AG04449 (cell line): ENCODE measurements around the gene DDI1.

Experiments
- CTCF ChIA-PET: fragments of 350-600 bp; formaldehyde crosslinking; extraction: SDS; loops from one replicate; lab custom pipeline; 2021; ENCODE audit warnings: antibody characterized with exemption; lab: Yijun Ruan, JAX
- POLR2A ChIA-PET: fragments of 400-600, 350-600 bp; formaldehyde crosslinking; extraction: SDS; loops from one replicate; lab custom pipeline; 2020; ENCODE audit warnings: antibody characterized with exemption, inconsistent platforms; lab: Yijun Ruan, JAX
- DNase-seq: peaks from one replicate; pipeline ENCODE4 v3.0.0-alpha.2; 2010; ENCODE audit warnings: low read depth, low spot score
- H3K4me3 ChIP-seq: 2 replicates; pipeline ENCODE4 v1.5.1; 2011; ENCODE audit warnings: low read depth, mild to moderate bottlenecking, control low read depth, low read length
- TF ChIP-seq, protein P1 (sequence below): IDR thresholded peaks from one replicate; pipeline ENCODE4 v1.5.1; 2011; ENCODE audit warnings: mild to moderate bottlenecking, moderate library complexity, low read length, control low read depth, inconsistent platforms; ENCODE audit not compliant: insufficient read depth; ENCODE audit errors: missing control alignments

The DDI1 gene

DNA sequence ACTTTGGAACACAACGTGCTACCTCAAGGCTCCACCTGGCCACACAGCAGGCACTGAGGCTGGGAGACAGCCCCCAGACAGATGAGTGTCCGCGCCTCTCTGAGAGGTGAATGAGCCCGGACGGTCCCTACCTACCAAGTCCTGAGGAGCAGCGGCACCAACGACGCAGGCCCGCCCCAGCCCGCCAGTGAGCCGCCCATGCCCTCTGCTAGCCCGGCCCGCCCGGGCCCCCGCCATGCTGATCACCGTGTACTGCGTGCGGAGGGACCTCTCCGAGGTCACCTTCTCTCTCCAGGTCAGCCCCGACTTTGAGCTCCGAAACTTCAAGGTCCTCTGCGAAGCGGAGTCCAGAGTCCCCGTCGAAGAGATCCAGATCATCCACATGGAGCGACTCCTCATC lies at the start of gene DDI1:
TSS of gene DDI1 (plus strand) at position 53 of the 400 bp plus-strand sequence. CDS start at position 236, 183 bp downstream.
- ChIA-PET POLR2A (no interaction called here), CTCF (no interaction called here)
- DNase-seq, result no peak
- H3K4me3 ChIP-seq, result no peak within 1 kb of the TSS
- TF ChIP-seq, protein P1, sequence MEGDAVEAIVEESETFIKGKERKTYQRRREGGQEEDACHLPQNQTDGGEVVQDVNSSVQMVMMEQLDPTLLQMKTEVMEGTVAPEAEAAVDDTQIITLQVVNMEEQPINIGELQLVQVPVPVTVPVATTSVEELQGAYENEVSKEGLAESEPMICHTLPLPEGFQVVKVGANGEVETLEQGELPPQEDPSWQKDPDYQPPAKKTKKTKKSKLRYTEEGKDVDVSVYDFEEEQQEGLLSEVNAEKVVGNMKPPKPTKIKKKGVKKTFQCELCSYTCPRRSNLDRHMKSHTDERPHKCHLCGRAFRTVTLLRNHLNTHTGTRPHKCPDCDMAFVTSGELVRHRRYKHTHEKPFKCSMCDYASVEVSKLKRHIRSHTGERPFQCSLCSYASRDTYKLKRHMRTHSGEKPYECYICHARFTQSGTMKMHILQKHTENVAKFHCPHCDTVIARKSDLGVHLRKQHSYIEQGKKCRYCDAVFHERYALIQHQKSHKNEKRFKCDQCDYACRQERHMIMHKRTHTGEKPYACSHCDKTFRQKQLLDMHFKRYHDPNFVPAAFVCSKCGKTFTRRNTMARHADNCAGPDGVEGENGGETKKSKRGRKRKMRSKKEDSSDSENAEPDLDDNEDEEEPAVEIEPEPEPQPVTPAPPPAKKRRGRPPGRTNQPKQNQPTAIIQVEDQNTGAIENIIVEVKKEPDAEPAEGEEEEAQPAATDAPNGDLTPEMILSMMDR, result no peak

DNA sequence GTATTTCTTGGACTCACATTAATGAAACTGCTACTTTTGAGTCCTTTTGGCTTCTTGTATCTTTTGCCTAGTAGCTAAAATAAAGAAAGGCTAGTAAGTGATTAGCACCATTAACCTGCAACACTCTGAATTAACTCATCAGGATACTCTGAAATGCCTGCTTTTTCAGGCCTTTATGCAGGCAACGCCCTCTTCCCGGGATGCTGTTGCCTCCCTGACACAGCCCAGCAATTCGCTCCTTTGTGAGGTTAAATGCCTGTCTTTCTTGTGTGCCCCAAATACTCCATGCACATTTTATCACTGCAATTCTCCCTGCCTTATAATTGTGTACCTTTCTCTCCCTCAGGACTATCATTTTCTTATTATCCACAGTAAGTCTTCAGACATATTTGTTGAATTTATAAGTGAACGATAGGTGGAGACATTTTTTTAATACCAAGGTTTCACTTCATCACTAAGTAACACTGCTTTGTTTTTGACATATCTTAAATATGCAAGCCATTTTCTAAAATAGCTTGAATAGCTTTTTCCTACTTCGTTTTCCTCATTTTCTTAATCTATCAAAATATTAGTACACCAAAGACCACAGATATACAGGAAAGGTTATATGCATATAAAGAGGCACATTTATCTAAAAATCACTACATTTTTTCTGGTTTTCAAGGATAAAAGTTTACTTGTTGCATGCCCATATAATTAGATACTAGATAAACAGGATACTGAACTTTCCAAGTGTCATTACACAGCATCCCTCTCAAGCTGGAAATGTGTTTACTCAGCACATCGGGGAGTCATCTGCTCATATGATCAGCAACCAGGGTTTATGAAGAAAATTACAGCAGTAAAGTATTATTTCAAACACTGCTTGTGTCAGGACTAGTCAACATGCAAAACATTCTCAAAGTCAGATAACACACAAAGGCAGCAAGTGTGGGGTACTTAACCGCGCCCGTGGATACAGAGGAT lies 48.5 kb upstream of the DDI1 start:
- no peak overlapping the region for H3K4me3 ChIP-seq
- TF ChIP-seq, protein P1, result no peak
- ChIA-PET CTCF (interaction anchor here (0.9 to 1.2 kb wide), 2 partner anchors 24 to 305 kb away, joined by 3 to 4 read pairs; no protein-coding TSS in a partner anchor), POLR2A (no interaction called here)
- no peak for DNase-seq

DNA sequence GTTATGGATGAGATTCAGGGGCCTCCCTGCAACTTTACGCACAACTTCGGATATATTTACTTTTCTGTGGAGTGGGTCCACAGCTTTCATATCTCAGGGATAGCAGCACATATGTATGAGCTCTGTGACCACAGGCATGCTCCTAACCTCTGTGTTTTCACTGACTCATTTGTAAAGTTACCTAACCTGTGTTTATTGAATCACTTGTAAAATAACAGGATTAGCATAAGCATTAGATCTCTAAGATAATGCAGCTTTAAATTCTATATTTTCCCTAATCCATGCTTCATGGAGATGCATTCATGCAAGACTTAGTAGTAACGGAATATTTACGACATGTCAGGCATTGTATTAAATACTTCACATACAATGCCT lies 47.9 kb upstream of the DDI1 start:
- ChIA-PET POLR2A (no interaction called here), CTCF (interaction anchor here (0.9 to 1.2 kb wide), 2 partner anchors 23 to 306 kb away, joined by 3 to 4 read pairs; no protein-coding TSS in a partner anchor)
- no peak overlapping the region for H3K4me3 ChIP-seq
- DNase-seq, result no peak
- TF ChIP-seq, protein P1, result no peak

DNA sequence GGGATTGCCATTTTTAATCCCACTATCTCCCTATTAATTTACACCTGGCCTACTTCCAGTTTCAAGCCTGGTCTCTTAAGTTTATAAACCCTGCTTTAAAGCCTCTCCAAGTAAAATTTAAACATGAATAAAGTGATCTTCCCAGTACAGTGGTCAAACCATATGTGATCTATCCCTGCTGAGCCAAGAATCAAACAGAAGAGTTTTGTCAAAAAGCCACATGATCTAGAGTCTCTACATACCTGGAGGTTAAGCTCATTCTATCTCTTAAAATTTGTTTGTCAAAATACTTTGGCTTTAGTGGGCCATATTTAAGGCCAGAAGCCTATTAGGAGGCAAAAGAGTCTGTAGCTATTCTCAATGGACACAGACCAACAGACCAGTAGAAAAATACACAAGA lies 42.9 kb upstream of the DDI1 start:
- CTCF ChIA-PET, result no interaction called here
- TF ChIP-seq, protein P1, result no peak
- no peak for DNase-seq
- no peak overlapping the region for H3K4me3 ChIP-seq
- POLR2A ChIA-PET, result no interaction called here

DNA sequence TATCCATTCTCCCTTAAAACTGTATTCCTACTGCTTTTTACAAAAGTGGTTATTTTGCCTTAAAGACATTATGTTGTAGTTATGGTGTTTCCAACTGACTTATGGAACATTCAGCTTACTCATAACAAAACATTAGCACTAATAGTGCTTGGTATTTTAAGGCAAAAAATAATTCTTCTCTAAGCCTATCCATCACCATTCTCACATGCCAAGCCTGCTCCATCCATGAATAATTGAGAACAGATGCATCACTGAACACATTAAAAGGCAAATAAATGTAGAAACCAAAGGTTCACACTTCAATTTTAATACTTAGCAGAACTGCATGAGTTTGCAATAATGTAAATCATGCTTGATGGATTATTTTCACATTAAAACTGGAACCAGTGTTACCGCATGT lies 42.3 kb upstream of the DDI1 start:
- ChIA-PET CTCF (no interaction called here), POLR2A (no interaction called here)
- TF ChIP-seq, protein P1, result no peak
- no peak for DNase-seq
- H3K4me3 ChIP-seq, result no peak overlapping the region

DNA sequence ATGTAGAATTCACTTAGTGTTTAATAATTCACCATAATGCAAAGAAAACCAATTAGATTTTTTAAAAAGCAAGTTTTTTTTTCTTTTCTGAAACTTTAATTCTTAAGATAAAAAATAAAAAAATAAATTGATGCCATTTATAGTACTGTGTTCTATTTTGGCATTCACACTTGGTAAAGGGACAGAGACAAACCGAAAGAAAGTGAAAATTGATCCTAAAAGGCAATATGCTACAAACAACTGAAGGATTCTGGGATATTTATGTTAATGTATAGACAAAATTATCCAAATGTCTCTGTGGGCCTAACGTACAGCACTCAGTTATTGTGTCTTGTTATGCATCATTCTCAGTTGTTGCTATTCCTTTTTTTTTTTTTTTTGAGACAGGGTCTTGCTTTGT lies 41.9 kb upstream of the DDI1 start:
- ChIA-PET POLR2A (no interaction called here), CTCF (no interaction called here)
- TF ChIP-seq, protein P1, result no peak
- no peak overlapping the region for H3K4me3 ChIP-seq
- DNase-seq, result no peak
